HG03280 (cell line): ENCODE measurements around the gene VPS13D.
"Not testable (repeated sequence)": the region's sequence is repeated elsewhere in the genome, so short reads cannot be mapped to it uniquely, and the experiment has no call there.

ENCODE experiments used
- ATAC-seq: cut with Tn5 transposase; IDR thresholded peaks from one replicate; pipeline ENCODE4 v1.9.1; 2021; ENCODE audit warnings: mild to moderate bottlenecking, moderate library complexity; ENCODE audit not compliant: unreplicated experiment

The VPS13D gene

GRCh38 chr1:12462586-12462985, 232.8 kb downstream of the VPS13D start:
- no peak for ATAC-seq

DNA sequence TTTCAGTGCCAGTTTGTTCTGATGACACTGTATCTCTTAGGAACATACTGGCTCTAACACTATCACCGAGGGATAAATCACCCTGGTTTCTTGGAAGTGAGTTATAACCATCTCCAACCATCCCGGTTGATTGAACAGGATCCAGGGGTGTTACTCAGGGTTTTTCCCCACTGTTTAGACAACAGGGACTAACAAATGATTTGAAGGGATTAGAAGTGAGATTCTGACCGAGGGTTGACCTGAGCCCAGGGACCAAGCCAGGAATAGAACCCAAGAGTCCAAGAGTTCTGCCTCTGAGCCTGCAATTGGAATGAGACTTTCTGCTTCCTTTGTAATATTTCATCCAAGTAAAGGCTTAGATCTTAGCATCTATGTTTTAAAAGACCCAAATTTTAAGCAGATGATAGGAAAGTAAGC, 234.2 kb downstream of the VPS13D start:
- no peak for ATAC-seq

DNA sequence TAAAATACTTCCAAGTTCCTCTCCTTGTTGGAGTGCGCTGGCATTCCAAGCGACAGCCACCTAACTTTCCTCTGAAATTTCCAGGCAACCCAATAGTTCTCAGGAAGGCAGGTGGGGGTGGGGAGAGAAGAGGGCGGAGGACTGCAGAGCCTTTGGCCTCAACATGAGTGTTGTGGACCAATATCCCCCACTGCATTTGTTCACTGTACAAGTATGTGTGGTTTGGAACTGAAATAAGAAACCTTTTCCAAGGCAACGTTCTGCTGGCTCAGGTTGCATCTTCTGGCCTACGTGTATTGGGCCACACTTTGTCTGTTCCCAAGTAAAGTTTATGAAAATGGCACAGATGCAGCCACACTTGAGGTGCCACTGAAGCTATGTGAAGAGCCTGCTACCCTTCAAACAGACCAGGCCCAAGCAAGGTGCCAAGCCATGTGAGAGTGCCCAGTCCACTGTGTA, 234.8 kb downstream of the VPS13D start:
- no peak for ATAC-seq

GRCh38 chr1:12465126-12465525, 235.3 kb downstream of the VPS13D start:
- ATAC-seq, result no peak

DNA sequence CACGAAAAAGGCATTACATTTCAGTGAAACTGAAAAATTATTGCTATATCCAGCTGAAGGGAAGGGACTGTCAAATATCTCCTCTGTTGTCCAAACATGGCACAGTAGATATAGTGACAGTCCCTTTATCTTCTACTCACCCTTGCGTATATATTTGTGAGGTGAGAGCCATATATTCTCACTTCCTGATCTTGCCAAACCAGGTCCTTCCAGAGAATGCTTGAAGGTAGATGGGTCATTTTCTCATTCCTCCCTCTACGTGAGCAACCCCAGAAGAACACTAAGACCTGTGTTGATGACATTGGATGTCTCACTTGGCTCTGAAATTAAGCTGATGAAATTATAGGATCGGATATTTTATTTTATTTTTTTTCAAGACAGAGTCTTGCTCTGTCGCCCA, 237.0 kb downstream of the VPS13D start:
- ATAC-seq, result no peak

DNA sequence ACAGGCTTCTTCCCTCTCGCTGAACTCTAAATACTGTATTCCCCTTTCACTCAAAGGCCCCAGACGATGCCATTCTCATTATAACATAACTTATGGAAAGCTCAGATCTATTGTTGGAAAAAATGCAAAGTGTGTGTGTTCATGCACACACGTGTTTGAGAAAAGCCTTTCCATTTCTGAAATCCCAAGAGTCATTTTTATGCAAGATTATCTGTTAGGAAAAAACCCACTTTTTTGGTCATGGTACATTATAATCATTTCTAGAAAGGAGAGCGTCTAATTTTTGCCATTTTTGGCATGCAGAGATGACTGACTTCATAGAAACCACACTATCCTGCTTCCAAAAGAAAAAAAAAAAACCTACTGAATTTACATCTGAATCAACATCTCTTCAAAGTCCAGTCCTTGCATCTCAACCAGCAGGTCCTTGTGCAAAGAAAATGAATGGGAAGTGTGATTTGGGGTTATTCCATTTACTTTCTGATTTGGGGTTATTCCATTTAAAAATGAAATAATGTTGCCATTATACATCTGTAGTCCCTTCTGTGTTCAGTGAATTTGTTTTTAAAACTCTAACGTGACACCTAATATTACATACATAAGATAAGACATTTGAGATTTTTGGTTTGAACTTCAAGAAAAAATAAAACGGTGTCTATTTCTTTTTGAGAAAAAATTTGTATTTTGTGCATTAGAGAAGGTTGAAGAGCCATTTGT, 237.9 kb downstream of the VPS13D start:
- no peak for ATAC-seq

DNA sequence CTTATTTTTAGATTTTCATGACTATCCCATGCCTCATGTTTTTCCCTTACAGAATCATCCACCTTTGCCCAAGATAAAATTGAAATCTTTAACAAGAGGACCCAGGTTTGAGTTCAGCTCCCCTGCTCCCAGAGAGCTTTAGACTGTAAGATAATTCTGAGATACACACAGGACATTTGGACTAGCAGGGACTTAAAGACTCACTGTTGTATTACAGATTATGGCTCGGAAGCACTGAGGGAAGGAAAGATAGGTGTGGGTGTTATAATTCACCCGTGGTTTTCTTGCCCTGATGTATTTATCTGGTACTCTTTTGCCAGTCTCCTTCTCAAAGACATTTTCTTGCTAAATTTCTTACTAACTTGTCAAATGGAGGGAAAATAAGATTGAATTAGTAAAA, 238.5 kb downstream of the VPS13D start:
- no peak for ATAC-seq

- no peak for ATAC-seq
These were observed 239.7 kb downstream of the VPS13D start for GRCh38 chr1:12469493-12469892.

DNA sequence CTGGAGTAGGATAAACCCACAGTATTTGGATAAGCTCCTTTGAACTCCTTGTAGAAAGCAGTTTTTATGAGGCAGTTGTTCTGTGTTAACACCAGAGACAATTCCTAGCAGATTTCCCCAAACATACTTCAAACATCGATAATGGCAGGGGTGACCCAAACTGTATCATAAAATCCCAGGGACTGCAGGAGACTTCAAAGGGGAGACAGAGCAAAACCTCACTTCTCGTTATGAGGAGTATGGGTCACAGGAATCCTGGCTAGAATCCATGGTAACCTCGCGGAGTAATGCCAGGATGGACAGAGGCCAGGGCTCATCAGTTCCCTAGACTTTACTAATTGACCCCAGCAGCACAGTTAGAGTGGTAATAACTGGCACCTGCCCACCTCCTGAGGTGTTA, 240.2 kb downstream of the VPS13D start:
- no peak for ATAC-seq

- not testable (repeated sequence) for ATAC-seq
These were observed 241.1 kb downstream of the VPS13D start for GRCh38 chr1:12470916-12471315.

GRCh38 chr1:12472156-12472797, 242.4 kb downstream of the VPS13D start:
- no peak for ATAC-seq

DNA sequence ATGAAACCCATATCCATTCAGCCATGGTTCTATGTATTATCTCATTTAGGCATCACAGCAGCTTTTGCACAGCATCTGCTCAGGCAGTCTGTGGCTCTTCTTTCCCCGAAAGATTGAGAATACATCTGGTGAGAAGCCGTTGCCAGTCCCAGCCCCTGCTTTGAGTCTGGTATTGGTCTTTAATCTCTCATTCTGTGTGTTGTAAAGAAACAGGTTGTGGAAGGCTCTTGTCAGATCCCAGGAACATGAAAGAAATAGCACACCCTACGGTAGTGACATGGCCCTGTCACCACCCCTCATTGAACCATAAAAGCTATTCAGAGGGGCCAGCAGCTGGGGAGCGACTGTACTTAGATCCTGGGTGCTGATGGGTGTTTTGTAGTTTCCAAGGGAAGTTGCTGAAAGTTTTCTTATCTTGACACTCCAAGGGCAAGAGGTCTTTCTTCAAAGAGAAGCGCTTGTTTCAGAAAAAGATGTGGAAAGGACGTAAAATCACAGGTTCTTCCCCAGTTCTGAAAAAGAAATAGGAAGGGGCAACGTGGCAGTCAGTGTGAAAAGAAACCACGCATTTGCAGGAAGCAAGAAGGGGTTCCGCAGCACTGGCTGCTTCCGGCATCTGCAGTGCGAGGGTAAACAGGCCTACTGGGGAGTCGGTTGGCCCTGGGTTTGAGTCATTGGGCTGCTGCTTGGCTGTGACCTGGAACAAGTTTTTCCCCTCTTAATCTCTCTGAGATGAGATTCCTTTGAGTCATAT, 243.1 kb downstream of the VPS13D start:
- no peak for ATAC-seq

DNA sequence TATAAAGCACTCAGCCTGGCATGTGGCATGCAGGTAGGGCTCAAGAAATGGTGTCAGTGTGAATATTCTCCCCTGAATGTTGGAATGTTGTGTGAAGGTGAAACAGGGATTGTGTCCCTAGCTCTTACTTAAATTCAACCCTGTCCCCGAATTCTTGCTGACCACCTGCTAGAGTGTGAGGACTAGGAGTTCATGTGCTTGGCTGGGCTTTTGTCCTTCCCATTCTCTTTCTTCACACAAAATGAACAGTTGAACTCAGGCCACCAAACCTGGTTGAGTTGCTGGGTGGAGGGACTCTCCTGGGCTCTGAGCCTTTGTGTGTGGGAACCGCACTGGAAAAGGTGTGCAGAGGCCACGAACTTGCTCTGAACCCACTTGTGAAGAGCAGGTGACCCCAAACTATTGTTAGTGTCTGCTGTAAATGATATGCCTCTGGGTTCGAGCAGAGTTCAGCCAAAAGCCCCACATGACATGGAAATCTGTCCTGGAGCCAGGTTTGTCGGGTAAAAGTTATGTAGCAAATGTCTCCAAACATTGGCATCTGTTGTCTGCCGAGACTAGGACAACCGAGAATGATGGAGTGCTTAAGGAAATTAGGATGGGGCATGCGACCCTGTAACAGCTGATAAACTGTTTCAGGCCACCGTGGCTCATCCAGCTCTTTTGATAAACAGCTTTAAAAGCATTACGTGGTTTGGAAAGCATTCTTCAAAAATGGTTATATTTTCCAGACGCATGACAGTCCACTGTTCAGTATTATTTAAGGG, 243.9 kb downstream of the VPS13D start:
- no peak for ATAC-seq

- no peak for ATAC-seq
These were observed 245.3 kb downstream of the VPS13D start for GRCh38 chr1:12475101-12475500.

- ATAC-seq, result no peak
These were observed 245.7 kb downstream of the VPS13D start for GRCh38 chr1:12475530-12475934.

DNA sequence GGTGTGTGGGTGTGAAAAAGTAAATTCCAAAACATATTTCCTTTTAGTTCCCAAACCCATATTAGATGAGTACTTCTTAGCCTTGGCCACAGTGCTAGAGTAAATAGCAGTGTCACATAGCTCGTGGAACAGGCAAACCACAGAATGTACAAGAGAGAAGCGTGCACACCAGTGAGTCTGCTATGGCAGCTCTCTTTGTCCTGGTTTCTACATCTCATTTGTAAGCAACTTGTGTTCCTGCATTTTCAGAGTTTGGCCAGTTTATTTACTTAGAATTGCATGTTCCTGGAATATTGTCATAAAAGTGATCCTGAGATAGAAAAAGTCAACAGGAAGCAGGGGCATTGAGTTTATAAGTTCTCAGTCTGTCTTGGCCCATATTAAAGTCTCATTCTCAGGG, 246.1 kb downstream of the VPS13D start:
- ATAC-seq, result no peak

DNA sequence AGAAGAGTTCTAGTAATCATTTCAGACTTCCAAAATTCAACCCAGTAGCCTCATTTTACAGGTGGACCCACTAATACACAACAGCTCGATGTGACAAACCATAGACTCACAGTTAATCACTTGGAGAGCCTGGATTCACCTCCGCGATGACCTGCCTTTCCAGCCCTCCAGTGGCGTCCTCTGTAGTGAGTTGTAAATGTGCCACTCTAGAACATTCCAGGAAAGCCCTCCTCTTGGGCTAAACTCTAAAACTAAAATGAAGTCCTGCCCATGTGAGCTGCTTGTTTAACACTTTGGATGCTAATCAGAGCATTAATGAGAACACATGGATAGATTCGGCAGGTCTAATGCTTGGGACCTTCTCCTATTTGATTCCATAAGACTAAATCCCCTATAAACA, 247.5 kb downstream of the VPS13D start:
- no peak for ATAC-seq

DNA sequence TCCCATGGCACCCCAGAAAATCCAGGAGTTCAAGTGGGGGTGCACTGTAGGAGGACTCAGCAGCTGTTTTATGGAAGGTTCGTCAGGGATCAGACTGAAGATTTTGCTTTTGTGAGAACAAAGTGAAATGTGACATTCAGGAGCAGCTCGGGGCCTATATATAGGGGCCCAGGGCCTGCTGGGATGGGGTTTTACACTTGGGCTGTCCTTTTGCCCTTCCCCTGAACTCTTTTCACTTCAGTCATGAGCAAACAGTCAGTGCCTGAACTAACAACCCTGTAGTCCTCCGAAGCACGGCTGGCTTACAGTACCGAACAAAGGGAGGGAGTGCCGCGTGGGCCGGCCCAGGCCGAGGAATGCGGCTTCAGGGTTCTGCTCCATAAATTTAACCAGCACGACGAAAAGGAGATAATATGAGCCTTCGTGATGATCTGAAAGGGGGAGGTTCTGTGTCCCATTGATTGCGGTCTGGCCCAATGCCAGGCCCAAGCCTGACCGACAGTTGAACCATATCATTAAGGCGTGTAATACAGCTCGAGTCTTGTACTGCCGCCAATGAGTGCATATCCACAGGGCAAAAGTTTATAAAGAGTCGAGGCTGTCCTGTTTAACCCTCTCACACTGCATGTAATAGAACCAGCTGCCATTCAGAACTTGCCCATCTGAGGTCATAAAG, 248.2 kb downstream of the VPS13D start:
- no peak for ATAC-seq

DNA sequence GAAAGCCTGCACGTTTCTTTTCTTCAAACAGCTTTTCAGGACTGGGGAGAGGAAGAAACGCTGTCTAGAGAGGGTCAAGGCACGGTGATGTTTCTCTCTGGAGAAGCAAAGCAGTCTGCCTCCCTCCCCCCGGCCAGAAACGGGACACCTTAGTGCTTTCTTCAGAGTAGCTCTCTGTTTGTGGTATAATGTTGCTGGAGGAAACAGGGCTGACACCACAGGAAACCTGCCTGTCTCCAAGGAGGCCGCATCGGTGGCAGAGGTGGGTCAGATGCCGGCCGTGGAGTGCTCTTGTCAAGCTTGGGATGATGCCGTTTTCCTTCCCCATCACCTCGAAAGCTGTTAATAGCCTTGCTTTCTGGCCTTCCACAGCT, 248.8 kb downstream of the VPS13D start:
- ATAC-seq, result no peak

DNA sequence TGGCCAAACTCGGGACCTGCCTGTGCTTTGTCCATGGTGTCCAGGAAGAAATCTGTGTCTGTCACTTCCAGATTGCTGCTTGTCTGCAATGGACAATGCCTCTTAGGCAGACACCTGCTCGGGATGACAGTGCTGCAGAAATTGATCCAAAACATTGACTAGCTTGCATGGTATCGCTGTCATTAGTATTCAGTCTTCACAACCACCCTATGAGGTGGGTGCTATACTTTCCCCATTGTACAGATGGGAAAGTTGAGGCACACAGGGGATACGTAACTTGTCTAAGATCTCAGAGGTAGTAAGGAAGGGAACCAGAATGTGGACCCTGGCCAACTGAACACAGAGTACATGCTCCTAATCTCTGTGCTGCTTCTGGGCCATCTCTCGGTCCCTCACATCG, 249.5 kb downstream of the VPS13D start:
- ATAC-seq, result no peak

DNA sequence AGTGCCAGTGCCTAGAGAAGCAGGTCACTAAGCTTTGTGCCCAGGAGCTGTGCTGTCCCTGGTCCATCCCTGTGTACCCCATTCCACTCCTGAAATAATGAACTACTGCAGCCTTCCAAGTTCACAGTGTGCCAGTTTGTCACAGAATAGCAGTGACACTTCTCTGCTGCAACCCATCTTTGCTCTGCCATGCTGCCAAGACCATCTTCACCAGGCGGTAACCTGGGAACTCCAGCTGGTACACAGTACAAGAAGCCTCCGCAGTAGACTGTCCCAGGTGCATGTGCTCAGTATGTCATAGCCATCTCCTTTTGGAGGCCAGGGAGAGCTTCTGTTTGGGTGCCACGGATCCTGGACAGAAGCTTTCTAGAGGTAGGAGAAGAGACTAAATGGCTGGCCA, 250.2 kb downstream of the VPS13D start:
- ATAC-seq, result no peak
